SU-DHL-6 (cell line): ENCODE data around the gene ATP8A2.

Experiments
- CTCF ChIP-seq: fragments of 200-600 bp; sonication (generic); IDR thresholded peaks from one replicate; pipeline ENCODE4 v1.5.1; 2017; ENCODE audit warnings: antibody characterized with exemption, mild to moderate bottlenecking, low read length, moderate library complexity; ENCODE audit not compliant: insufficient read depth, poor library complexity, severe bottlenecking
- EZH2phosphoT487 ChIP-seq: fragments of 200-600 bp; sonication (generic), shearing (Covaris generic); conservative IDR thresholded peaks from 2 replicates; pipeline ENCODE4 v1.6.1; 2018; ENCODE audit warnings: mild to moderate bottlenecking, antibody characterized with exemption, low read length, moderate library complexity, mixed read lengths

GRCh38 chr13:26042785-26043184 is 671.0 kb downstream of the ATP8A2 start:
- TF ChIP-seq CTCF (no peak), EZH2phosphoT487 (no peak)
